ENCODE results near the gene OTX2.
A peak's percentile ranks its signal among the peaks of the same experiment; 100 is the strongest.

OTX2 gene

DNA sequence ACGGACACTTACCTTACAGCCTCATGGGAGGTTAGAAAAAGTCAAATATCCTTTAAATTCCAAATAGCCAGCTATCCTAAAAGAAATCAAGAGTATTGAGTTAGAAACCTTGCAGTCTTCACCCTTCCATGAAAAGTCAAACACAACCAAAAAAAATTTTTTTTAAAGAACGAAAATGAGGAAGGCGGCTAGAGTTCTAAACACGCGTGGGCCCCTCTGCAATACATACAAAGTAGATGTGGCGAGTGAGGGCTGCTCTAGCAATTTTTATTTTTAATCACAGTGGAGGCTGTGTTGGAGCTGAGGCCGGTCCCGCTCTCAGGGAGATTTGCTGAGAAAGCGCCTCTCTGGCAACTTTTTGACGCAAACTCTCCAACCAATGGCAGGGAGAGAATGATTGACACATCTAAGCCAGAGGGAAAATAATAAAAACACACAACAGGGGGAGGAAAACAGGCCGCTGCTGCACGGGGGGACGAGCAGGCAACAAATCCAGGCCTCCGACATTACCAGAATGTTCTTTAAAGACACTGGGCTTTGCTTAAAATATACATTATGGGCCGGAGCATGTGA lies at the start of gene OTX2:
Gene OTX2, minus strand, starts transcription at position 333 of the 573 bp plus-strand sequence. CDS start 5,023 bp downstream, outside the sequence.
- Mint-ChIP-seq H3K4me3 (peak within 1 kb of the TSS; percentile 14), H3K9me3 (peaks cover 16% of the 10 kb centered on the region), H3K27ac (peak within 1 kb of the TSS; percentile 88), H3K36me3 (ENCODE audit: low read depth) (peaks cover 22% of the 10 kb centered on the region), H3K27me3 (ENCODE audit: low read depth) (peaks cover 90% of the 10 kb centered on the region), H3K4me1 (ENCODE audit: low read depth) (peaks cover 12% of the 10 kb centered on the region)

DNA sequence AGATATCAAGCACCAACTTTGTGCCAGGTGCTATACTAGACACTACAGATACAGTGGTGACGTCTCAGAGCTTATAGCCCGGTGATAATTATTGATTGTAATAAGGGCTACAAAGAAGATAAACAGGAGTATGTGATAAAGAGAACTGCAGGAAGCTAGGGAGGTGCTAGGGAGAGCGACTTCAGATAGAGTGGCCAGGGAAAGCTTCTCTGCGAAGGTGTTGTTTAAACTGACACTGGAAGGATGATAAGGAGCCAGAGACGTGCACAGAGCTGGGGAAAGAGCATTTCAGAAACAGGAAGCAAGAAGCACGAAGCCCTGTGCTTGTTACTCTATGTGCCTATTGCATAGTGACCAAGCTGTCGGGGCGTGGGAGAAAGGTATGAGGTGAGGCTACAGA lies 48.1 kb upstream of the OTX2 start:
- peaks cover 31% of the 10 kb centered on the region for H3K27me3 Mint-ChIP-seq (ENCODE audit: low read depth)
- no peaks in the 10 kb centered on the region for H3K9me3 Mint-ChIP-seq
- no peaks in the 10 kb centered on the region for H3K36me3 Mint-ChIP-seq (ENCODE audit: low read depth)
- H3K4me1 Mint-ChIP-seq (ENCODE audit: low read depth), result no peaks in the 10 kb centered on the region
- H3K4me3 Mint-ChIP-seq, result no peak overlapping the region
- H3K27ac Mint-ChIP-seq, result no peak overlapping the region

DNA sequence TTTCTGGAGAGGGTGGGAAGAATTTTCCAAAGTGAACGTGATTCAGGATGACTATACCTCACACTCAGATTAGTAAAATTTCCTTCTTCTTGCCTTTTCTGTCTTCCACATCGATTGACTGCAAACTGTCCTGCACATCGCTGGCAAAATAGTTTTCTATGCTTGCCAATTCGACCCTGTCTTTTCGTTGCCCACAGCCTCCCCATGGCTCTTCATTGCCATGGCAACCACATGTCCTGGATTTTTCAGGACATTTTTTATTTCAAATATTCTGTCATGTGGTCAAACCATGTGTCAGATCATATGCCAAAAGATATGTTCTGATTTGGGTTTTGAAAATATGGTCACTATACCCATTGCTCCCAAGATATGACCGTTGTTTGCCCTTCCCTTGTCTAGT lies 46.9 kb upstream of the OTX2 start:
- no peaks in the 10 kb centered on the region for H3K9me3 Mint-ChIP-seq
- H3K4me3 Mint-ChIP-seq, result no peak overlapping the region
- no peaks in the 10 kb centered on the region for H3K4me1 Mint-ChIP-seq (ENCODE audit: low read depth)
- H3K27me3 Mint-ChIP-seq (ENCODE audit: low read depth), result peaks cover 31% of the 10 kb centered on the region
- H3K27ac Mint-ChIP-seq, result no peak overlapping the region
- no peaks in the 10 kb centered on the region for H3K36me3 Mint-ChIP-seq (ENCODE audit: low read depth)

DNA sequence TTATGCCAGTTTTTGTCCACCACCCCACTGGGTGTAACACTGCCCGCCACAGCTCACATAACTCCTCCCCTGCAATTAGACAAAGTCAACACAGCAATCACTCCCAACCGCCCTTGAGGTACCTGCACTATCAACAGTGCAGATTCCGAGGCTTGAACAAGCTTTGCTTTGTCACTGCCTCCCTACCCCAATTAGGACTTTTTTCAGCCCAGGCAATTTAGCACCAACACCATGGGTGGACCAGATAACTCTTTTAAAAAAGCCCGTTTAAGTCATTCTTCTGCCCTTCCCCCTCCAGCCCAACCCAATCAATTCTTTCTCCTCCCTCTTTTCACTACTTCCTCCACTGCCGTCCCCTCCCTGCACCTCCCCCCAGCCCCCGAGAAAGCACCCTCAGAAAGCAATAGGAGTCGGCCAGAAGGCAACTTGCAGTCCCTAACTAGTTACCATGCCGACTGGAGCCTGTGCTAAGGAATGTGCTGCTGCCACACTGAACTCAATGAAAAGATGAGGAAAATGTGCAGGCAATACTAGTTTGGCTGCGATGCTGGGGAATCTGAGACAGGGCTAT lies 45.7 kb upstream of the OTX2 start:
- Mint-ChIP-seq H3K4me3 (no peak overlapping the region), H3K27ac (no peak overlapping the region), H3K27me3 (ENCODE audit: low read depth) (peaks cover 31% of the 10 kb centered on the region), H3K36me3 (ENCODE audit: low read depth) (no peaks in the 10 kb centered on the region), H3K9me3 (no peaks in the 10 kb centered on the region), H3K4me1 (ENCODE audit: low read depth) (no peaks in the 10 kb centered on the region)

DNA sequence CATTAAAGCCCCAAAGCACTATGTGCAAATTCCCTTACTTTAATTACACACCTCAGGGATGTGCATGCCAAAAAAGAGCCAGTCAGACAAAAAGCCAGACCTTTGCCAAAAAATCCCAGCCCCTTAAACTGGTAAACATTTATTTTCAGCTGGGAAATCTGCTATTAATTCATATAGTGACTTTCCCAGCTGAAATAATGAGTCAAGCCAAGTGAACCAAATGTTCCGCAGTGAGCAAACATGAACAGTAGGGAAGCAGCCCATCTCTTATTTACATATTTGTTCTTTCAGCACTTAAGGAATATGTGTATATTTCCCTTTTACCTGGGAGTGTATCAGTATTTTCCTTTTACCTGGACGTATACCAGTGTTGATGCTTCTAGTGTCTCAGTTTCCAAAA lies 44.0 kb upstream of the OTX2 start:
- Mint-ChIP-seq H3K9me3 (no peaks in the 10 kb centered on the region), H3K27me3 (ENCODE audit: low read depth) (peaks cover 24% of the 10 kb centered on the region), H3K4me3 (no peak overlapping the region), H3K4me1 (ENCODE audit: low read depth) (no peaks in the 10 kb centered on the region), H3K27ac (no peak overlapping the region), H3K36me3 (ENCODE audit: low read depth) (no peaks in the 10 kb centered on the region)

DNA sequence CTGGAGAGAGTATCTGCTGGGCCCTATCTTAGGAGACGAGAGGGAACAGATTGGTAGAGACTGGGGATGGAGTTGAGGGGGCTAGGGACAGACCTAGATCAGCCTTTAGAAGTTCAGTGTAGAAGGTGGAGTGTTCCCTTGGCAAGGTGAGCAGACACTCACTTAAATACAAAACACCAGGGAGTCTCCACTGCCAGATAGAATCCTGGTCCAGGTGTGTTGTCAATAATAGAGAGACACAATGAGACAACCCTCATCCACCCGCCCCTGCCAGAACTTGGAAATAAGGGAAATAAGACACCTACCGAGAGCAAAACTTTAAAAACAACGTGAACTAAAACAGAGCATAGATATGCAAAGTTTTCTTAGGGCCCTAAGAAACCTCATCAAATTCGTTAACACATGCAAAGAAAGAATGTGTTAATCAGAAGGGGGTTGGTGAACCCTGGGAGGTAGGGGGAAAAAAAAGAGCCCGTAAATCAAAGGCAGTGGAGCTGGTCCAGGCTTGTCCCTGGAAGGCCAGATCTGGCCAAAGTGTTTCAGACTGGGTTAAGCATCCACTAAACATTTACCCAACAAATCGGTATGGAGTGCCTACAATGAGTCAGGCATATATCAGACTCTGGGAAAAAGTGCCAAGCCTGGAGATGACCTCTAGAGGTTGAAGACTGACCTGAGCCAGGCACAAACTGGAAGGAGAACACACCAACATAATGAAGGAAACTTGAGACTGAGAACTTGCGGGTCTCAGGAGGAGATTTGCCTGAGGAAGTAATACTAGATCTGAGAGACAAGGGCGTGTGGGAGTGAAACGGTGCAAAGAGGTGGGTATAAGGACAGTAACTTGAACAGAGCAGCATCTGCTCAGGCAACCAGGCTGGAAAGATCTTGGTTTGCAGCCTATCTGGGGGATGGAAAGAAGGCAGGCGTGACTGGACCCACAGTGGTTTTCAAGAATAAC lies 37.0 kb upstream of the OTX2 start:
- peaks cover 2% of the 10 kb centered on the region for H3K4me1 Mint-ChIP-seq (ENCODE audit: low read depth)
- no peaks in the 10 kb centered on the region for H3K9me3 Mint-ChIP-seq
- H3K27me3 Mint-ChIP-seq (ENCODE audit: low read depth), result peaks cover 13% of the 10 kb centered on the region
- no peak overlapping the region for H3K27ac Mint-ChIP-seq
- no peaks in the 10 kb centered on the region for H3K36me3 Mint-ChIP-seq (ENCODE audit: low read depth)
- H3K4me3 Mint-ChIP-seq, result no peak overlapping the region

DNA sequence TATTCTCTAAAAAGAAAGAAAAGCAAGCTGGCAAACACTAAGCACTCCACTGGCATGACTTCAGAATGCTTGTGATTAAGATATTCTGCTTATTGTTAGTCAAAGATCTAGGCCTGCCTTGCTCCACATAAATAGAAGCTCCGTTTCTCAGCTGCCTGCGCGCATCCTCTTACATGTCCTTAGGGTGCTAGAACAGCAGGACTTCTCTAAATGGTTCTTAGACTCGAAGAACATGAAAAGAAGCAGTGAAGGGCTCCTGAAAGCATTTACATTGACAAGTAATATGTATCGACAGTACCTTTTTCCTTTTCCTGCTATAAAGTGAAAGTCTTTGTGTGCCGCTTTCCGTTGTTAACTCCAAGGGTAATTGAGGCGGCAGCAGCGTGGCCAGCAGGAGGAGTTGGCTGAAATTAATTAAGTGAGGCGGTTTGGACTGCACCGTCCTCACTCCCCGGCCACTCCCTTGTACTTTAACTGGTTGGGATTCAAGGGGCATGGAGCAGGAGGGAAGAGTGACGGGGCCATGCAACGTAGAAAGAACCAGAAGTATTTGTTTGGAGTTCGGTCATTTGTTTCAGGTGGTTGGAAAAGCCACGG lies 34.2 kb upstream of the OTX2 start:
- Mint-ChIP-seq H3K36me3 (ENCODE audit: low read depth) (no peaks in the 10 kb centered on the region), H3K27ac (no peak overlapping the region), H3K27me3 (ENCODE audit: low read depth) (peaks cover 13% of the 10 kb centered on the region), H3K4me3 (no peak overlapping the region), H3K4me1 (ENCODE audit: low read depth) (peaks cover 2% of the 10 kb centered on the region), H3K9me3 (no peaks in the 10 kb centered on the region)

DNA sequence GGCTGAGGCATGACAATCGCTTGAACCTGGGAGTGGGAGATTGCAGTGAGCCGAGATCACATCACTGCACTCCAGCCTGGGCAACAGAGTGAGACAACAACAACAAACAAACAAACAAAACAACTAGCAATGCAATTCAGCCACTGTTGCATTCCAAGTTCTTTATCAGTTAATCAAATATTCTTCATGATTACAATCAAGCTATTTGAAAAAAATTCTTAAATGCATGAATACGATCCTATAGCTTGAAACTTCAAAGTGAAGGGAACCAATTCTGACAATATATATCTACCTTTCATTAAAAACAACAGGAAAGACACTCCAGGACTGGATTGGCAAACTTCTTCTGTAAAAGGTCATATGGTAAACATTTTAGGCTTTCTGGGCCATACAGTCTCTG lies 31.3 kb upstream of the OTX2 start:
- H3K36me3 Mint-ChIP-seq (ENCODE audit: low read depth), result no peaks in the 10 kb centered on the region
- H3K4me1 Mint-ChIP-seq (ENCODE audit: low read depth), result peaks cover 2% of the 10 kb centered on the region
- no peak overlapping the region for H3K27ac Mint-ChIP-seq
- H3K9me3 Mint-ChIP-seq, result no peaks in the 10 kb centered on the region
- peaks cover 10% of the 10 kb centered on the region for H3K27me3 Mint-ChIP-seq (ENCODE audit: low read depth)
- H3K4me3 Mint-ChIP-seq, result no peak overlapping the region

DNA sequence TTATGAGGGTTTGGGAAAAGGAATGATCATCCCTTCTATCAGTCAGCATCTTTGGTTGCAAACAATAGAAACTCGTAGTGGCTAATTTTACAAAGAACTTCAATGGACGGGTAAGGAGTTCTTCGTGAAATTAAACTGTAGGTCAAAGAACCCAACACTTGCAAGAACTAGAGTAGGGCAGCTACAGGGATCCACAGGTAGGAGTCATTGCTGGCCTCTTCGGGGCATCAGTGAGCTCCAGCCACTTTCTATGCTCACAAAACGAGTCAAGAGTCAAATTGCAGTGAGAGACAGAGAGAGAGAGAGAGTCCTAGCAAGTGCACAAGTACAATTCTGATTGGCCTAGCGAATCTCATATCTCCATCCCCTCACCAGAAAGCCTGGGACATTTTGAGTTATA lies 29.9 kb upstream of the OTX2 start:
- H3K4me1 Mint-ChIP-seq (ENCODE audit: low read depth), result peaks cover 2% of the 10 kb centered on the region
- H3K27ac Mint-ChIP-seq, result no peak overlapping the region
- H3K36me3 Mint-ChIP-seq (ENCODE audit: low read depth), result no peaks in the 10 kb centered on the region
- peaks cover 7% of the 10 kb centered on the region for H3K27me3 Mint-ChIP-seq (ENCODE audit: low read depth)
- no peaks in the 10 kb centered on the region for H3K9me3 Mint-ChIP-seq
- no peak overlapping the region for H3K4me3 Mint-ChIP-seq

DNA sequence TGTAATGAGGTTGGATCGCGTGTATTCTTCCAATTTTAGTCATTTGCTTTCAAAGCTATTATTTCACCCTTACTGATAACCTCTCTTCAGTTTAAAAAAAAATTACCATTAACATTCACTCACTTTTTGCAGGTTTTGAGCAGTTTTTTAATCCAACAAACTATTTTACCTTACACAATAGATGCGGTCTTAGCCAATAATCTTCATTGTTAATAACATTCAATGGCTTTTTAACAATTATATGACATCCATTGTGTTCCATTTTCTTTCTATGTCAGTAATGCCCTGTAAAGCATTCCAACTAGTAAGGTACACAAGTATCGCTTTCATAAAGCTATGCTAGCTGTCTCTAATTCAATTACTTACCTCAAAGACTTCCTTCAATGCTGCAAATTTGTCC lies 18.9 kb upstream of the OTX2 start:
- H3K27ac Mint-ChIP-seq, result no peak overlapping the region
- H3K9me3 Mint-ChIP-seq, result no peaks in the 10 kb centered on the region
- no peak overlapping the region for H3K4me3 Mint-ChIP-seq
- H3K4me1 Mint-ChIP-seq (ENCODE audit: low read depth), result no peaks in the 10 kb centered on the region
- H3K27me3 Mint-ChIP-seq (ENCODE audit: low read depth), result no peaks in the 10 kb centered on the region
- H3K36me3 Mint-ChIP-seq (ENCODE audit: low read depth), result no peaks in the 10 kb centered on the region

DNA sequence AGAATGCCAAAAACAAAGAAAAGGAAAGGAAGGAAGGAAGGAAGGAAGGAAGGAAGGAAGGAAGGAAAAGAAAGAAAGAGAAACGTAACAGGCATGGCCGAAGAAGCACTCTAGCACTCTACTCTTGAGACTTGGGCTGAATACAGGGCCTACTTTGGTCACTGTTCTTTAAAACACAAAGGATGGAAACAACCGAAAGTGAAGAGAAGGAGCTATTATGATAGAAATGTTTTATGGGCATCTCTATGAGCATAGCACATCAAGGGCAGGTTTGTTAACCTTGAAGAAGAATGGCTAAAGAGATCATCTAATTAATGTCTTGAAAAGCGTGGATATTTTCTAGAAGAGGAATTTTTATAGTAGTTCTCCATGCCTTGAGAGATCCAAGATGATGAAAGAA lies 15.9 kb upstream of the OTX2 start:
- H3K36me3 Mint-ChIP-seq (ENCODE audit: low read depth), result no peaks in the 10 kb centered on the region
- no peaks in the 10 kb centered on the region for H3K4me1 Mint-ChIP-seq (ENCODE audit: low read depth)
- no peak overlapping the region for H3K4me3 Mint-ChIP-seq
- H3K9me3 Mint-ChIP-seq, result no peaks in the 10 kb centered on the region
- no peak overlapping the region for H3K27ac Mint-ChIP-seq
- peaks cover 5% of the 10 kb centered on the region for H3K27me3 Mint-ChIP-seq (ENCODE audit: low read depth)

DNA sequence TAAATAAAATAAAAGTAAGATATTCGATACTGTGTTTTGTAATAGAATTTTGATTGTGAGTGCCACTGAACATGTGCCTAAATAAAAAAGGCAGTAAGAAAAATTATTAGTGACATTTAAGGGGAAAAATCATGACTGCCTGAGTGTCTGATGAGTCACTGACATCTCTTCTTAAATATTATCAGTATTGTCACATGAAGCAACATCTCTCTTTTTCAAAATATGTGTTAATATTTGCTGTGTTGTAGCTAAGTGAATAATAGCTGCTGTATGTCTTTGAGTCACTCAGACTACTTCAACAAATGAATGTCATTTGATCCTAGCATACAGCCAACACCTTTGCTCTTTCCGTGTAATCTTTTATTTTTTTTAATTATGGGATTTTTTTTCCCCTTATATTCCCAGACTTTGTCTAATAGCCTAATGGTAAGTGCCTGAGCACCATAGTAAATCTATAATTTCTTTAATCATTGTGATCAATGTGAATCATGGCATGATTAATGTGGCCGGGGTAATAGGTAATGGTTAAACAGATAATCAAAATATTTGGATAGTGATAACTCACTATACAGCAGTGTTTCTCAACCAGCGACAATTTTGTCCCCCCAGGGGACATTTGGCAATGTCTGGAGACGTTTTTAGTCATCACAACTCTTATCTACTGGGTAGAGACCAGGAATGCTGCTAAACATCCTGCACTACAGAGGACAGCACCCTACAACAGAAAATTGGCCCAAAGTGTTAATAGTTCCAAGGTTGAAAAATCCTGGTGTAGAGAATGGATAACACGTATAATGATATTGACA lies 11.7 kb upstream of the OTX2 start:
- H3K36me3 Mint-ChIP-seq (ENCODE audit: low read depth), result no peaks in the 10 kb centered on the region
- H3K27ac Mint-ChIP-seq, result no peak overlapping the region
- H3K9me3 Mint-ChIP-seq, result no peaks in the 10 kb centered on the region
- no peaks in the 10 kb centered on the region for H3K4me1 Mint-ChIP-seq (ENCODE audit: low read depth)
- peaks cover 31% of the 10 kb centered on the region for H3K27me3 Mint-ChIP-seq (ENCODE audit: low read depth)
- H3K4me3 Mint-ChIP-seq, result no peak overlapping the region

DNA sequence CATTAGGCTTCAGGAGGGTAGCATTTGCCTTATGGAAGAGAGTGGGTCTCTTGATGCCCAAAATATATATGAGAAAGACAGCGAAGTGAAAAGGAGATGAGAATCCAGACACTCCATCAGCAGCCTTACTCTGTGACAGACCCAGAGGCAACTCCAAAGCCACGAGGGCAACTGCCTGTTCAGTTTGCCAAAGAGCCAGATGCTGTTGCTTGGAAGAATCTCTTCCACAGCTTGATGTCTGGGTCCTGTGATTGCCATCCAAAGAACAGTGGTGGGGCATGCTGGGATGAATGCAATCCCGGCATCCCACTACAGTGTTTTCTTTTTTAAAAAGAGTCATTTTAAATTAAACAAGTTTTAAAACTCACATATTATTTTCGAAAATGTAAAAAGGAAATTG lies 10.9 kb upstream of the OTX2 start:
- no peaks in the 10 kb centered on the region for H3K4me1 Mint-ChIP-seq (ENCODE audit: low read depth)
- H3K27me3 Mint-ChIP-seq (ENCODE audit: low read depth), result peaks cover 39% of the 10 kb centered on the region
- no peak overlapping the region for H3K4me3 Mint-ChIP-seq
- H3K9me3 Mint-ChIP-seq, result no peaks in the 10 kb centered on the region
- no peaks in the 10 kb centered on the region for H3K36me3 Mint-ChIP-seq (ENCODE audit: low read depth)
- H3K27ac Mint-ChIP-seq, result no peak overlapping the region

DNA sequence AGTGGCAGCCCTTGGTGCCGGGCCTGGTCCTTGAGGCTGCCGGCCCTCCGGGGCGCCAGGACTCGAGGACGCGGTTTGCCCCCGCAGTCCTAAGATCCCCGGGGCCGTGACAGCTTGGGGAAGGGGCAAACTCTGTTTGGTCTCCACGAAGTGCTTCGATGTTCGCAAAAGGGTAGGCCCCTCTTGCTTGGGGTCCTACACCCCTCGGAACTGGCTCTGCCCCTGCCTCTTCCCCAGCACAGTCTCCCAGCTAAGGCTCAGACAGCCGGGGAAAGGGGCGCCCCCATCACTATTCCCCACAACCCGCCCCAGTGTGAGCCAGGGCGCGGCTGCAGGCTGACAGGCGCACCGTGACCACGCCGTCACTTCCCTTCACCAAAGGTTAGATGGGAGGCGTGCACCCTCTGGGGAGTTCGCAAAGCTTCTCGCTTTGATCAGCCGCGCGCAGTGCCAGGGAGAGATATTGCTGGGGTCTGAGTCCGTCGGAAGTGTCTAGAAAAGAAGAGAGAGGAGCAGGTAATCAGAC lies 7.2 kb upstream of the OTX2 start:
- no peak overlapping the region for H3K4me3 Mint-ChIP-seq

More for the DNA sequence above, 7.2 kb upstream of the OTX2 start:
- Mint-ChIP-seq H3K4me1 (ENCODE audit: low read depth) (peaks cover 4% of the 10 kb centered on the region), H3K27me3 (ENCODE audit: low read depth) (peaks cover 71% of the 10 kb centered on the region), H3K27ac (no peak overlapping the region), H3K9me3 (no peaks in the 10 kb centered on the region), H3K36me3 (ENCODE audit: low read depth) (peaks cover 3% of the 10 kb centered on the region)
